Fibroblast of lung (primary cell): Measurements from ENCODE around the gene HS3ST3B1. TPM values are rescaled to one million over a fixed set of nuclear protein-coding genes. Genes with fewer than 3 reads are reported as not detected.

ENCODE experiments used
- DNase-seq, 2 donors: peaks; one replicate each; pipeline versions ENCODE4 v3.0.0 to v3.0.0-alpha.2; 2010; ENCODE audit warnings: low read depth in 2 of 2
- H2AFZ ChIP-seq: 2 replicates; pipeline ENCODE4 v1.5.1; 2012; ENCODE audit warnings: low read length, control low read depth, inconsistent platforms
- H3K27ac ChIP-seq: 2 replicates; pipeline ENCODE4 v1.5.1; 2011; ENCODE audit warnings: low read length, control low read depth; ENCODE audit not compliant: insufficient read depth
- H3K27me3 ChIP-seq: 2 replicates; pipeline ENCODE4 v1.5.1; 2011; ENCODE audit warnings: mild to moderate bottlenecking, low read length; ENCODE audit not compliant: control insufficient read depth, insufficient read depth
- H3K36me3 ChIP-seq: 2 replicates; pipeline ENCODE4 v1.5.1; 2011; ENCODE audit warnings: low read length; ENCODE audit not compliant: control insufficient read depth, insufficient read depth
- H3K4me1 ChIP-seq: 2 replicates; pipeline ENCODE4 v1.5.1; 2011; ENCODE audit warnings: low read length; ENCODE audit not compliant: control insufficient read depth, insufficient read depth; ENCODE audit errors: extremely low read depth
- H3K4me2 ChIP-seq: 2 replicates; pipeline ENCODE4 v1.5.1; 2011; ENCODE audit warnings: low read length, control low read depth; ENCODE audit not compliant: insufficient read depth; ENCODE audit errors: extremely low read depth
- H3K4me3 ChIP-seq, 4 experiments: fragments of 200-600 bp in 1 of 4; sonication (generic) in 1 of 4; replicated peaks in 1 of 4; 2 replicates each; pipeline ENCODE4 v1.5.1; 2011 to 2016; ENCODE audit warnings: low read length in 4 of 4, low read depth in 3 of 4, mild to moderate bottlenecking in 3 of 4, control low read depth in 2 of 4, inconsistent platforms in 1 of 4, mixed read lengths in 1 of 4; ENCODE audit not compliant: insufficient read depth in 1 of 4; ENCODE audit errors: control extremely low read depth in 1 of 4
- H3K79me2 ChIP-seq: 2 replicates; pipeline ENCODE4 v1.5.1; 2012; ENCODE audit warnings: mild to moderate bottlenecking, low read length, inconsistent platforms; ENCODE audit not compliant: control insufficient read depth, insufficient read depth
- H3K9ac ChIP-seq: 2 replicates; pipeline ENCODE4 v1.5.1; 2011; ENCODE audit warnings: mild to moderate bottlenecking, low read length, control low read depth; ENCODE audit not compliant: insufficient read depth
- H3K9me3 ChIP-seq: 2 replicates; pipeline ENCODE4 v1.5.1; 2012; ENCODE audit warnings: low read depth, low read length; ENCODE audit not compliant: control insufficient read depth, insufficient read depth
- H4K20me1 ChIP-seq: 2 replicates; pipeline ENCODE4 v1.5.1; 2011; ENCODE audit warnings: low read length; ENCODE audit not compliant: control insufficient read depth, insufficient read depth; ENCODE audit errors: extremely low read depth
- CTCF ChIP-seq, 2 donors: IDR thresholded peaks in 1 of 2; conservative IDR thresholded peaks in 1 of 2; 1 replicate in 1 of 2; 2 replicates in 1 of 2; pipeline ENCODE4 v1.5.1; 2011 to 2012; ENCODE audit warnings: low read length in 2 of 2, control low read depth in 1 of 2, inconsistent platforms in 1 of 2, low read depth in 1 of 2, mild to moderate bottlenecking in 1 of 2
- EZH2 ChIP-seq: IDR thresholded peaks from 2 replicates; pipeline ENCODE4 v1.5.1; 2012; ENCODE audit warnings: low read length, control low read depth, mild to moderate bottlenecking; ENCODE audit errors: missing control alignments
- polyA plus RNA-seq, 2 donors: library from polyadenylated mRNA; depleted of rRNA in 1 of 2; stranded (reverse) in 1 of 2; unstranded in 1 of 2; fragments of >200 nt; gene quantifications; 2 replicates each; pipeline ENCODE4 v1.2.1, GENCODE V29; 2011 to 2012; ENCODE audit warnings: missing spikeins in 1 of 2
- total RNA-seq: library from RNA; depleted of rRNA; stranded (reverse); fragments of >200 nt; gene quantifications from 2 replicates; pipeline ENCODE4 v1.2.1, GENCODE V29; 2014

The HS3ST3B1 gene
- total and polyA plus RNA-seq, 2 donors (not counting 1 experiment from before 2014, with no cell fraction given) = 3.4 to 17.2 TPM

- Histone ChIP-seq H4K20me1 (no peaks in the 10 kb centered on the region), H3K36me3 (no peaks in the 10 kb centered on the region), H3K9ac (no peak overlapping the region), H3K79me2 (no peaks in the 10 kb centered on the region), H3K27me3 (peaks cover 2% of the 10 kb centered on the region), H3K4me1 (no peaks in the 10 kb centered on the region), H3K9me3 (no peaks in the 10 kb centered on the region), H3K4me2 (no peak overlapping the region), H3K4me3 (no peak overlapping the region), H3K27ac (no peak overlapping the region), H2AFZ (no peak overlapping the region)
- DNase-seq = no peak
- no peak for TF ChIP-seq EZH2
- TF ChIP-seq CTCF (conservative IDR thresholded peaks at IDR 0.05 in 1 of 2, IDR thresholded peaks at IDR 0.05 in 1 of 2; ENCODE audit: low read depth in 1 of 2, low read length in 2 of 2) = no peak
Measured at GRCh38 chr17:14269473-14269872, 31.4 kb upstream of the HS3ST3B1 start.

GRCh38 chr17:14270508-14270907 lies 30.4 kb upstream of the HS3ST3B1 start:
- no peak overlapping the region for H3K27ac ChIP-seq
- H3K9ac ChIP-seq = no peak overlapping the region
- H3K79me2 ChIP-seq = no peaks in the 10 kb centered on the region
- H3K9me3 ChIP-seq = no peaks in the 10 kb centered on the region
- no peaks in the 10 kb centered on the region for H4K20me1 ChIP-seq
- DNase-seq = no peak
- no peak overlapping the region for H2AFZ ChIP-seq
- H3K4me2 ChIP-seq = no peak overlapping the region
- TF ChIP-seq CTCF (conservative IDR thresholded peaks at IDR 0.05 in 1 of 2, IDR thresholded peaks at IDR 0.05 in 1 of 2; ENCODE audit: low read depth in 1 of 2, low read length in 2 of 2) = no peak
- TF ChIP-seq EZH2 = no peak
- peaks cover 2% of the 10 kb centered on the region for H3K27me3 ChIP-seq
- H3K36me3 ChIP-seq = no peaks in the 10 kb centered on the region
- no peak overlapping the region for H3K4me3 ChIP-seq
- no peaks in the 10 kb centered on the region for H3K4me1 ChIP-seq

GRCh38 chr17:14276535-14277250 lies 24.2 kb upstream of the HS3ST3B1 start:
- H2AFZ ChIP-seq = no peak overlapping the region
- no peak for DNase-seq
- TF ChIP-seq CTCF (conservative IDR thresholded peaks at IDR 0.05 in 1 of 2, IDR thresholded peaks at IDR 0.05 in 1 of 2; ENCODE audit: low read depth in 1 of 2, low read length in 2 of 2) = no peak
- TF ChIP-seq EZH2 = no peak
- peaks cover 2% of the 10 kb centered on the region for H3K27me3 ChIP-seq
- no peak overlapping the region for H3K9ac ChIP-seq
- no peak overlapping the region for H3K4me3 ChIP-seq
- H3K9me3 ChIP-seq = no peaks in the 10 kb centered on the region
- H3K4me2 ChIP-seq = no peak overlapping the region
- no peak overlapping the region for H3K27ac ChIP-seq
- no peaks in the 10 kb centered on the region for H3K4me1 ChIP-seq
- H4K20me1 ChIP-seq = no peaks in the 10 kb centered on the region
- no peaks in the 10 kb centered on the region for H3K36me3 ChIP-seq
- no peaks in the 10 kb centered on the region for H3K79me2 ChIP-seq
